NCI-H1105 treated with DMSO at 0.1 percent for 48 hours (cell line): ENCODE data around the gene GAS7.

Experiments used
- DNase-seq: peaks from one replicate; lab custom pipeline; 2025; lab: John Stamatoyannopoulos, UW

The GAS7 gene

GRCh38 chr17:10135539-10136257 is 62.7 kb downstream of the GAS7 start:
- no peak for DNase-seq

- no peak for DNase-seq
These were observed 67.7 kb downstream of the GAS7 start for GRCh38 chr17:10130677-10131076.

- DNase-seq, result no peak
These were observed 68.1 kb downstream of the GAS7 start for GRCh38 chr17:10130263-10130662.

GRCh38 chr17:10127819-10128425 is 70.5 kb downstream of the GAS7 start:
- DNase-seq, result no peak

- no peak for DNase-seq
These were observed 71.5 kb downstream of the GAS7 start for GRCh38 chr17:10126616-10127501.

- no peak for DNase-seq
These were observed 72.2 kb downstream of the GAS7 start for GRCh38 chr17:10126276-10126615.

- DNase-seq, result no peak
These were observed 72.7 kb downstream of the GAS7 start for GRCh38 chr17:10125531-10126275.

- no peak for DNase-seq
These were observed 75.3 kb downstream of the GAS7 start for GRCh38 chr17:10123093-10123492.

- no peak for DNase-seq
These were observed 76.3 kb downstream of the GAS7 start for GRCh38 chr17:10121971-10122707.

- DNase-seq, result no peak
These were observed 77.7 kb downstream of the GAS7 start for GRCh38 chr17:10120749-10121148.

- DNase-seq, result no peak
These were observed 78.3 kb downstream of the GAS7 start for GRCh38 chr17:10120109-10120485.

- no peak for DNase-seq
These were observed 79.0 kb downstream of the GAS7 start for GRCh38 chr17:10119203-10120108.

GRCh38 chr17:10118788-10119130 is 79.6 kb downstream of the GAS7 start:
- DNase-seq, result no peak

- no peak for DNase-seq
These were observed 80.8 kb downstream of the GAS7 start for GRCh38 chr17:10117581-10118001.

- DNase-seq, result no peak
These were observed 81.5 kb downstream of the GAS7 start for GRCh38 chr17:10116753-10117420.

- DNase-seq, result no peak
These were observed 82.1 kb downstream of the GAS7 start for GRCh38 chr17:10116267-10116666.

- DNase-seq, result no peak
These were observed 82.9 kb downstream of the GAS7 start for GRCh38 chr17:10115536-10115932.

GRCh38 chr17:10114931-10115535 is 83.4 kb downstream of the GAS7 start:
- DNase-seq, result no peak

- no peak for DNase-seq
These were observed 85.4 kb downstream of the GAS7 start for GRCh38 chr17:10112962-10113361.
